GM19023 (cell line): ENCODE measurements around the gene POC1A.
"Not testable (repeated sequence)": the region's sequence is repeated elsewhere in the genome, so short reads cannot be mapped to it uniquely, and the experiment has no call there.

Source experiments
- ATAC-seq: cut with Tn5 transposase; IDR thresholded peaks from one replicate; pipeline ENCODE4 v1.9.1; 2021; ENCODE audit warnings: mild to moderate bottlenecking, moderate library complexity; ENCODE audit not compliant: unreplicated experiment

The POC1A gene

DNA sequence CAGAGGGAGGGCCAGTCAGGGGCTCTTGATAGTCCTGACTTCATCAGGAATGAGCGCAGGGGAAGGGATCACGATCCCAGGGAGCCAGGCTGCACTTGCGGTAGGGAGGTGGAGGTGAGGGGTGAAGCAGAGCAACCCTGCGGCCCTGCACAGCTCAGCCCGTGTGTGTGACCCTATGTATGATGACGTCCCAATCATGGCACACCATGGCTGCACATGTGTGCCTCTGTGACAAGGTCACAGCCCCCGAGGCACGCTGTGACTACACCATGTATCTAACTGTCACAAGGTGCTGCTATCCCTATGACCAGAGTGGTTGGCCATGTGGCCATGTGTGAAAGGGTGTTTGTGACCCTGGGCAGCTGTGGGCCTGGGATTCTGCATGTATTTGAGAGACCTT is 30.5 kb upstream of the POC1A start:
- ATAC-seq = no peak

DNA sequence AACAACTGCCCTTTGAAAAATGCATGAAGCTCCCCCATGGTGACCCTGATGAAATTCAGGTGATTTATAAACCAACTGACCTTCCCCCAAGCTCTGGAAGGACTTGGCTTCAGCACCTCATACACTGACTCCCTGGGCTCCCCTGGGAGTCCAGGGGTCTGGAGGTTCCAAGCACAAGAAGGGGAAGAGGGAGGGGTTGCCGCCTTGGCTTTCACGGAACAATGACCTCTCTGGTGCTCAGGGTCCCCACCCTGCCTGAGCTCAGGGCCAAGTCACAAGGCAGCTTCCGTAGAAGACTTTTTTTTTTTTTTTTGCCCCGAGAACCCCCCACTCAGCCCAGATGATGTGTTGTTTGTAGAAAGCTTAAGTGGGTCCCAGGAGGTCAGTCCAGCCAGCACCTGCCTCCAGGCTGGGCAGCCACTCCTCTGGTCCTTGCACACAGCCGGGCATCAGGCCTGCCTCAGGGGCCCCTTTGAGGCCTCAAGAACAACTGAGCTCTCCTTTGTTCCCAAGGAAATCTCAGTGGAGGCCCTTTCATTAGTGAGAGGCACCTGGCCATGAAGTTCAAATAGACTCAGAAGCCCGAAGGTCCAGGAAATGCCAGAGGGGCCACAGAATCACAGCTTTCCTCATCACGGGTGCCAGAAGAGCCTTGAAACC is 29.7 kb upstream of the POC1A start:
- no peak for ATAC-seq

DNA sequence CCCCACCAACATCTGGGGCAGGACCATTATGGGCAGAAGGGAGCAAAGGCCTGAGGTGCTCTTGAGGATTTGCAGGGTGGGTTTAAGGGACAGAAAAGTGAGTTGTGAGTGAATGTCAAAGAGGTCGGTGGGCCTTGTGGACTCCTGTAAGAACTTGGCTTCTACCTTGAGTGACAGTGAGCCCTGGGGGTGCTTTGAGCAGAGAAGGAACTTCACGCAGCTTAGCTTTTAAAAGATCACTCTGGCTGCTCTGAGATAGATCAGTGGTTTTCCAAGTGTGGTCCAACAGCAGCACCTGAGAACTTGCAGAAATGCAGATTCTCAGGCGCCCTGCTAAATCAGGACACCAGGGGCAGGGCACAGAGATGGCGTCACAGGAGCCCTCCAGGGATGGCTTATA is 28.5 kb upstream of the POC1A start:
- ATAC-seq = no peak

DNA sequence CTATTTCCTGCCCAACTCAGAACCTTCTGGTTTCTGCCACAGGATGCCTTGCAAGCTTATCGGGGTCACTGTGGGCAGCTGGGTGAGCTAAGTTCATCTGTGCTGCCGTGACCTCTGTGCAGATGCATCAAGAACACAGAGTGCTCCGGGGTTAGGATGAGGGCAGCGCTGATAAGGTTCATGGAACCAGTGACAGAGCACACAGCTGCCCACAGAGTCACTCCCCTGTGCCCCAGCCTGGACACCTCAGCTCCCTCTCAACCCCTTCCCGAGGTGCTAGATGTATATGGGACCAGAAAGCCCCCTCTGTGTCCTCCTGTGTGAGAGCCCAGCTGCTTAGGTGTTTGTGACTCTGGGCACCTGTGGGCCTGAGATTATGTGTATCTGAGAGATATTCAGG is 28.0 kb upstream of the POC1A start:
- ATAC-seq = no peak

DNA sequence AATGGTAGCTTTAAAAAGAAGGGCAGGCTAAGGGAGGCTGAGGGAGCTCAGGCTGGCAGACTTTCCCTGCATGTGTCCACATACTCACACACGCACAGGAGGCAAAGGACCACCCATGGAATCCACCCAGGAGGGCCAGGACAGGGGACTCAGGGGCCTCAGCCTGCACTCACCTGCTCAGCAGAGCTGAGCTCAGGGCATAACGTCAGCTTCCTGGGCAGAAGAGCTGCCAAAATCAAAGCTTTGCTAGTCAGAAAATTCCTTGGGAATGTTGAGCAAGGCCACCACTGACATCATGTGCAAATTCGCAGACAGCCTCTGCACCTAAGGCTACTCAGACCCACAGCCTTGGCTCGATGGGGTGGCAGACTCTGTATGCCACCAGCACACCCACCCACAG is 27.3 kb upstream of the POC1A start:
- ATAC-seq = no peak

DNA sequence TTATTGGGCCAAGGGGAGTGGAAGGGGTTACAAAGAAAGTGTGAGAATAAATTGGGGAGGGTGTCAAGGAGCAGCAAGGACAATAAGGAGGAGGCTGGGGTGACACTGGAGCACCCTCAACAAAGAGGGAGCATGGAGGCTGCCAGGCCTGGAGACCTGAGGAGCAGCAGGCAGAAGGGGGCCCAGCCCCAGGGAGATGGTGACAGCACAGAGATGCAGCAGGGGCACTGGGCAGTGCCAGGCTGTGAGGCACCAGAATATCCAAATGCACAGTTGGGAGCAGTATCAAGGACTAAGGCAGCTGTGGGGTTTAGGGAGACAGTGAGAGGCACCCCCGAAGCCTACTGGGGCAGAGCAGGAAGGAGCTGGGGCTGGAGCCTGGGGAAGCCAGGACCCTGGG is 24.3 kb upstream of the POC1A start:
- no peak for ATAC-seq

DNA sequence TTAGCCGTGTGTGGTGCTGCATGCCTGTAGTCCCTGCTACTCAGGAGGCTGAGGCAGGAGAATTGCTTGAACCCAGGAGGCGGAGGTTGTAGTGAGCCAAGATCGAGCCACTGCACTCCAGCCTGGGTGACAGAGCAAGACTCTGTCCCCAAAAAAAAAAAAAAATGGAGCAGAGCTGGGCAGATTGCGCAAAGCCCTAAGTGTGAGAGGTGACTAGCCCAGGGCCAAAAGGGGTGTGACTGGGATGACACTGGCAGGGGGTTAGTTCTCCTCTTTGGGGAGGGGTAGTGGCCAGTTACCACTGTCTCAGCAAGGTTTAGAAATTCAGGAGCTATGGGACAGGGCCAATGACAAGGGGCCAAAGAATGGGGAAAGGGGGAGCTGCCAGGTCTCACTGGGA is 23.9 kb upstream of the POC1A start:
- ATAC-seq = not testable (repeated sequence)

DNA sequence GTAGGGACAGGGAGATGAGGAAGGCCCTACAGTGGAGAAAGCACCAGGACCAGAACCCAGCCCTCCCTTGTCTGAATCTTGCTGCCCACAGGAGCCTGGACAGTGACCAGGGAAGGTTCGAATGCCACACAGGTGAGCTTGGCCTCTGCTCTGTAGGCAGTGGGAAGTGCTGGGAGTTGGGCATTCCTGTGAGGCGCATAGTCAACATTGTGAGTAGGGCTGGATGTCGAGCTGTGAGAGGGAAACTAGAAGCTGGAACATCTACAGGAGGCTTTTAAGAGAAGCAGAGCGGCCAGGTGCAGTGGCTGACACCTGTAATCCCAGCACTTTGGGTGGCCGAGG is 23.4 kb upstream of the POC1A start:
- ATAC-seq = no peak

DNA sequence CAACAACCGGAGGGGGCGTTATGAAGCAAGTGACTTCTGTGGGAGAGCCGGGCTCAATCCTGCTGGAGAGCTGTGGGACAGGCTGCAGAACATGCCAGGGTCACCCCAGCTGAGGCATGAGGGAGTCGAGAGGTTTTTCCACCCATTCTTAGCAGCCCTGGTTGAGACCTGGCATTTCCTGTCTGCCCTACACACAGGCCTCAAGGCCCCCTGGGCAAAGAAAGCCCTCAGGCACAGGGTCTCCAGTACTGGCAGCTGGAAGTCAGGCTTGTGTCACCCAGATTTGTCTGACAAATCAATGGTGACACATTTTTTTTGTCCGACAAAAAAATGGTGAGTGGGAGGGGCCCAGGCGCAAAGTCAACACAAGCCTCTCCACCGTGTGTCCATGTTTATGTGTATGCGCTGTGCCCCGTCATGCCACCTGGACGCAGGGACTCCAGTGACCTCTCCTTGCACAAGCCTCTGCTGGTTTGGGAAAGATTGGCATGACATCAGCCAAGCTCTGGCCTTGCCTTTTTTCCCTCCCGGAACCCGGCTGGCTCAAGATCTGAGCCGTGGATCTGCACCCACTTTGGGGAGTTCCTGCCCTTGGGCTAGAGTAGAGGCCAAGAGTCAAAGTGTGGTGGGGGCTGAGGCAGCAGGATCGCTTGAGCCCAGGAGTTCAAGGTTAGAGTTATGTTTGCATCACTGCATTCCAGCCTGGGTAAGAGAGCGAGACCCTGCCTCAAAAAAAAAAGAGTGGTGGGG is 22.9 kb upstream of the POC1A start:
- no peak for ATAC-seq

DNA sequence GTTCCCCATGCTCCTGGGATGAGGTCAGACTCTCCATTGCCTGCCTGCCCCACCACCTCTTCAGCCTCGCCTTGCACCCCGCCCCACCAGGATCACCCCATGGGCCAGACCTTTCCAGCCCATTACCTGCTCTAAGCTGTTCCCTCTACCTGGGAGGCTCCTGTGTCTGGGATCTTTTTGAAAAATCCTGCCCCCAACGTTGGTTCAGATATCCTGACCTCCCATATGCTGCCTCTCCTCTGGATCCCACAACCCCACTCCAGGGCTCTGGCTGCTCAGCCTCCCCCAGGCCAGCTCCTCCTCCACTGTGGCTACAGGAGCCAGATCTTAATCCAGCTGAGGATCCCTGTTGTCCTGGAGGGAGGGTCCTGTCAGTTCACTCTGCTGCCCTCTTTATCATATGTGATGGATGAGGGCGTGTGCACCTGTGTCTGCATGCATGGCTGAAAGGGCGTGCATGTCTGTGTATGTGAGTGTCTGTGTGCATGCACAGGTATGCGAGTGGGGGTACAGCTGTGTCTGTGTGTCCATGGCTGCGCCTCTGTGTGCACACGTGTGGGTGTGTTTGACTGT is 22.0 kb upstream of the POC1A start:
- no peak for ATAC-seq

DNA sequence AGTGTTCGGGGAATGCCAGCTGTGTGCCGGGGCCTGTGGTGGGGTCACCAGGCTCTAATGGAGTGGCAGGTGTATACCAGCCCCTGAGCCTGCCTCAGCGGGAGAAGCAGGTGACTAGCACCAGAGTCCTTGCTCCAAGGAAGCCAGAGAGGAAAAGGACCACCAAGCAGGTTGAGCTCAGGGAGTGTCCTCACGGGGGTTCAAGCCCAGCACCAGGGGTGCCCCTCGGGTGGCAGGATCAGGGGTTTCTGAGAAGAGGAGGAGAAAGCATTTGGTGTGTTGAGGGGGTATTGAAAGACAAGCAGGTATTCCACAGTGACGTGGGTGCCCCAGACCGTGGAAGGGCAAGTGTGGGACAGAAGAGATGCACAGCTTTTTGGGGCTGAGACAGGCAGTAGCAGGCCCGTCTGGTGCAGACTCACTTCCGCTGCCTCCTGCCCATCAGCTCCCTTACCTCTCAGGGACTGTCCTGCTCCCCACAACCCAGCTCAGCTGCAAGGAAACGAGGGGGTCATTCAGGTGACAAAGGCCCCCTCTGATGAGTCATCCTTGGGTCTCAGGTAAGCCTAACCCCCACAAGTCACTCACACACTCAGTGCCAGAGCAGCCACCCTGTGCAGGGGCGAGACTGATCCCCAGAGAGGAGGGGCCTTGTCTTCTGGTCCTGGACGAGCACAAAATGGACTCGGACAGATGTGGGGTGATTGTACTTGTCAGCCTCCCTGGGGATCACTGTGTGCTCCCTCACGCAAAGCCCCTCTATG is 21.4 kb upstream of the POC1A start:
- no peak for ATAC-seq

DNA sequence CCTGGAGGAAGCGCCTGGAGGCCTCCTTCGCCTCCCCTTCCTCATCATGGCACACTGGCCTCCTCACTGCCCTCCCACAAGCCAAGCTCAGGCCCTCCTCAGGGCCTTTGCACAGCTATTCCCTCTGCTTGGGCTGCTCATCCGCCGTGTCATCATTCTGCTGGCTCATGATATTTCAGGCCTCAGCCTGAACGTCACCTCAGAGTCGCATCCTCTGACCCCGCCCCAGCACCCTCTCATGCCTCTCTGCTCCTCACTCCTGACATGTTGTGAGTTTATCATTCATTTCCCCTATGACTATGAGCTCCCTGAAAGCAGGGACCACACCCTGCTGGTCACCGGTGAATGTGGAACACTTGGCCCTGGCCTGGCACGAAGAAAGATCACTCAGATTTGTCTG is 20.7 kb upstream of the POC1A start:
- no peak for ATAC-seq

DNA sequence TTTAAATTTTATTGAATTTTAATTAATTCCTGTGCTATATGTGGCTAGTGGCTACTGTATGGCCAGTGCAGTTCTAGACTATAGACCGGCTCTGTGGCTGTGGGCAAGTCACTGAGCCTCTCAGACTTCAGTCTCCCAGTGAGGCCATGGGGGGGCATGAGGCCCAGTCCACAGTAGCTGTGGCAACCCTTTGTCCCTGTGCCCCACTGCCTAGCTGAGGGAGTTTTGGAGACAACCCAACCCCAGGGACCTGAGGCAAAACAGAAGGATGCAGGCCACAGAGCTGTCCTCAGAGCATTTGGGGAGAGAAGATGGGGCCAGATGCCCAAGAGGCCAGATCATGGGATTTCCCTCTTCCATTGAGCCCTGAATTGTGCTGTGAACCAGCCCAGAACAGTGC is 18.9 kb upstream of the POC1A start:
- no peak for ATAC-seq

DNA sequence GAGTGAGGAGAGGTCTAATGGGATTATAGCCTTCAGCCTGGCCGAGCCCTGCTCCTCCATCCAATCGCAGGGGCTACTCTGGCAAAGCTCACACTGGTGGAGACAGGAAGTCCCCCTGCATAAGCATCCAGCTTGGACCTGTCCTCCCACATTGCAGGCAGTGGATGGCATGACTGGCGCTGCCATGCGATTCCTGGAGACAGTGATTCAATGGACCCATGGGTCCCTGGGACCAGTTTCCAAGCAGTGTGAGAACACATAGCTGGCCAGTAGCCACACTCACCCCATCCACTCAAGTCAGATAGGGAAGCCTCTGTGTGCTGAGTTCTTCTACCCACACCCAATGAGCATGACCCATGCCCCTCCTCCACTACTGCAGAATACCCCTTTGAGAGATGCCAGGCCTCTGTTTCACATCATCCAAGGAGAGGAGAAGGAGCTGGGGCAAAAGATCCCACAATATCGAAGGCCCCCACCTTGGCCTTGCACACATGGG is 18.1 kb upstream of the POC1A start:
- ATAC-seq = no peak

DNA sequence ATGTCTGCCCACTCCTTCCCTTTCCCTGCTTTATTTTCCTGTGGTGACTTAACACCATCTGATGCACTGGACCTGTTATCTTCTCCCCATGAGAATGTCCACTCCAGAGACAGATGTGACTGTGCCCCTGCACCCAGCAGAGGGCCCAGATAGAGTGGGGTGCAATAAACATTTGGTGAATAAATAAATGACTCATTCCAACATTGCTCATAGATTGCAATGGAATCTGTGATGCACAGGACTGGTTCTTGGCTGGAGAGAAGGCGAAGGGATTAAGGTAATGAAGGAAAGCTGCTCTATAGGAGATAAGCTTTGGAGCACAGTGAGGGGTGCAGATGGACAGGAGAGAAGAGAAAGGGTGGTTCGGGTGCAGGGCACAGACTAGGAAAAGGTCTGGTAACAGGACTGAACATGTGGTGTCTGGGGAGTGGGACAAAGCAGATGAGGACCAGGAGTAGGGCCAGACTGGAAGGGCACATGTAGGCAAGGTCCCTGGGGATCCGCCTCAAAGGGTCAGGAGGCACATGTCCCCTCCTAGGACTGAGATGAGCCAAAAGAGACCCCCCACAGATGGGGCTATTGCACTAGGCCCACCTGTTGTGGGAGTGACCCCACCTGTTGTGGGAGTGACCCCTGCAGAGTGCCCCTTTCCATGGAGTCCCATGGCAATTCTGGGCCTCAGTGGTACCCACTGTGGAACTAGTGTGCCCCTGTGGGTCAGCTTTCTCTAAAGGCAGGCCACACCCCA is 17.5 kb upstream of the POC1A start:
- no peak for ATAC-seq

DNA sequence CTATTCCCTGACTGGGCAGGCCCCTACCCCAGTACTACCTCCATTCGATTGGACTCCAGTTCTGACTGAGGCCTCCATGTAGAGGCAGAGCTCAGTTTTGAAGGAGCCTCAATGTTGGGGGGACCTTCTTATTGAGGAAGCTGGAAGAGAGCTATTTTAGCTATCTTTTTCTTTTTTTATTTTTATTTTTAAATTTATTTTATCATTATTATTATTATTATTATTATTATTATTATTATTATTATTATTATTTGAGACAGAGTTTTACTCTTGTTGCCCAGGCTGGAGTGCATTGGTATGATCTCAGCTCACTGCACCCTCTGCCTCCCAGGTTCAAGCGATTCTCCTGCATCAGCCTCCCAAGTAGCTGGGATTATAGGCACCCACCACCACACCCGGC is 16.0 kb upstream of the POC1A start:
- not testable (repeated sequence) for ATAC-seq

DNA sequence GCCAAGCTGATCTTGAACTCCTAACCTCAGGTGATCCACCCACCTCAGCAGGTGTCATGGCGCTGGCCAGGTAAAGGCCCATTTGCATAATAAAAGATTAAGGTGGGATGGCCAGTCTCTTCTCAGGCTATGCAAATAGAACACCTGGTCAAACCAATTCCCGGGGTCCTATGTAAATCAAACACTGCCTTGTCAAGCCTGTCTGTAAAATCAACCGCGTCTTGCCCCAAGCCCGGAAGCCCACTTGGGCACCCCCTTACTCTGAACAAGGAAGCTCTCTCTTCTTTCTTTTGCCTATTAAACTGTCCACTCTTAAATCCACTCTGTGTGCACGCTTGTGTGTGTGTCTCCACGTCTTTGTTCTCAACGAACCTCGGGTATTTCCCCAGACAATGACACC is 13.0 kb upstream of the POC1A start:
- no peak for ATAC-seq

DNA sequence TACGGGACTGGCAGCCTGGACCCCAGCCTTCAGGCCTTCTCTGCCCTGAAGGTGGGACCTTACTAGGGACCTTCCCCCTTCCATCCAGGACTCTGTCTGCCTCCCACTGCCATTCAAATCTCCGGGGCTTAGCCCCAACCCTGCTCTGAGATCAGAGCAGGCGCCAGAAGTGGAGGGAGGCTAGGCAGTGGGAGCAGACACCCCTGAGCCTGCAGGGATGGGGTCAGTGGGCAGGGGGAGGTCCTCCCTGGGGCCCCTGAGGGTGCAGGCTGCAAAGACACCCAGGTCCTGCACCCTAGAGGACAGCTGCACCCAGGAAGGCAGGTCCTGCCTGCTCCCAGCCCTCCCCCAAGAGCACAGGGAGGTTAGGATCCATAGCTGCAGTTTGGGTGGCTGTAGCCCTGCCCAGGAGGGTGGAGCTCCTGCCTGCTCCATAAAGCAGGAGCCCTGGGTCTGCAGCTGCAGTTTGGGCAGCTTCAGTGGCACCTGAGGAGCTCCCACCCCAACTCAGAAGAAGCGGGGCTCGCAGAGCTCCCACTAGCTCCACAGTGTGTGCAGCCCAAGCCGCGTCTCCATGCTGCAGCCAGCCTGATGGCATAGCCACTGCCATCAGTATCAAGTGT is 8.1 kb upstream of the POC1A start:
- ATAC-seq = no peak

DNA sequence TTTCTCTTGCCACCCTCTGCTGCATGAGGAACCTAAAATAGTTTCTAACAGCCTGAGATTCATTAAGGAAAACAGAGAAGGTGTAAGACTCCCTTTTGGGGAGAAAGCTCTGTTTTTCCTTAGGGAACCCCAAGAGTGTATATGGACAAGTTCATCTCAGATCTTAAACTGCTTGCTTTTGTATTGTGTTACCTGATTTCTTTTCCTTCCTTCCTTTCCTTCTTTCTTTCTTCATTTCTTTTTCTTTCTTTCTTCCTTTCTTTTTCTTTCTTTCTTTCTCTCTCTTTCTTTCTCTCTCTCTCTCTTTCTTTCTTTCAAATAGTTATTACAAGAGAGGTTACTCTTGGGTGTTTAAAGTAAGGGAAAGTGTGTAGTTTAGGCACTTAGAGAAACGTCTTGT is 5.3 kb upstream of the POC1A start:
- ATAC-seq = no peak

DNA sequence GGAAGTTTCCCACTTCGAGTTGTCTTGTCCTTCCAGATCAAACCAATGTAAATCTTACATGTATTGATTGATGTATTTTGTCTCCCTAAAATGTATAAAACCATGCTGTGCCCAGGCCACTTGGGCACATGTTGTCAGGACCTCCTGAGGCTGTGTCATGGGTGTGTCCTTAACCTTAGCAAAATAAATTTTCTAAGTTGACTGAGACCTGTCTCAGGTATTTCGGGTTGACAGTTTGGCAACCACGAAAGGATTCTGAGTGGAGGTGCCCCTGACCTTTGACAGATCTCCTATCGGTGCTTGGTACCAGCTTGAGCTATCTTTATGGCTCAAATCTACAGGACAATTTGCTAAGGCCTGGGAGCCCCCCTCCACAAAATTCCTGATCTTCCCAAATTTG is 1.7 kb upstream of the POC1A start:
- no peak for ATAC-seq
